GM23338 (cell line): Measurements from ENCODE around the gene NCKAP5.

Experiments
- CTCF ChIP-seq, 2 experiments: fragments of 200-600 bp in 1 of 2; sonication (generic) in 1 of 2; conservative IDR thresholded peaks; 2 replicates each; pipeline versions ENCODE4 v1.5.1 to v1.6.1; 2016 to 2017; ENCODE audit warnings: antibody characterized with exemption in 2 of 2, low read depth in 2 of 2, mild to moderate bottlenecking in 2 of 2, moderate library complexity in 1 of 2
- ETS1 ChIP-seq: IDR thresholded peaks from 2 replicates; pipeline ENCODE4 v1.6.1; 2016; ENCODE audit warnings: antibody characterized with exemption
- EZH2 ChIP-seq: fragments of 200-600 bp; sonication (generic); IDR thresholded peaks from one replicate; pipeline ENCODE4 v1.8.0; 2017; ENCODE audit warnings: antibody characterized with exemption, mild to moderate bottlenecking, low read depth; ENCODE audit not compliant: unreplicated experiment
- EZH2phosphoT487 ChIP-seq: fragments of 200-600 bp; sonication (generic); IDR thresholded peaks from one replicate; pipeline ENCODE4 v1.8.1; 2018; ENCODE audit warnings: antibody characterized with exemption; ENCODE audit not compliant: unreplicated experiment
- NANOG ChIP-seq: IDR thresholded peaks from 2 replicates; pipeline ENCODE4 v1.6.1; 2016; ENCODE audit warnings: antibody characterized with exemption, borderline replicate concordance
- POLR2AphosphoS5 ChIP-seq: IDR thresholded peaks from 2 replicates; pipeline ENCODE4 v1.6.1; 2016; ENCODE audit warnings: antibody characterized with exemption, low read depth
- REST ChIP-seq: IDR thresholded peaks from one replicate; pipeline ENCODE4 v1.6.1; 2018; ENCODE audit warnings: antibody characterized with exemption; ENCODE audit not compliant: unreplicated experiment
- ZNF331 ChIP-seq: fragments of 250-450 bp; sonication (Bioruptor Pico); IDR thresholded peaks from 2 replicates; pipeline ENCODE4 v1.5.0; 2020; ENCODE audit warnings: low read depth, mild to moderate bottlenecking, moderate library complexity

GRCh38 chr2:133562558-133562957, 5.7 kb downstream of the NCKAP5 start:
- TF ChIP-seq CTCF (conservative IDR thresholded peaks at IDR 0.05; ENCODE audit: low read depth in 2 of 2), result no peak
- TF ChIP-seq EZH2phosphoT487, result no peak
- no peak for TF ChIP-seq REST
- TF ChIP-seq EZH2, result no peak
- TF ChIP-seq POLR2AphosphoS5, result no peak
- TF ChIP-seq NANOG, result no peak
- no peak for TF ChIP-seq ZNF331 (CRISPR knock-in tag)
- TF ChIP-seq ETS1, result no peak
